ENCODE data around the gene GCSAM. TPM values are rescaled to one million over a fixed set of nuclear protein-coding genes. Genes with fewer than 3 reads are reported as not detected.

Gene GCSAM
- total RNA-seq, 2 donors from 2014 or later, result 17.8 to 26.5 TPM

DNA sequence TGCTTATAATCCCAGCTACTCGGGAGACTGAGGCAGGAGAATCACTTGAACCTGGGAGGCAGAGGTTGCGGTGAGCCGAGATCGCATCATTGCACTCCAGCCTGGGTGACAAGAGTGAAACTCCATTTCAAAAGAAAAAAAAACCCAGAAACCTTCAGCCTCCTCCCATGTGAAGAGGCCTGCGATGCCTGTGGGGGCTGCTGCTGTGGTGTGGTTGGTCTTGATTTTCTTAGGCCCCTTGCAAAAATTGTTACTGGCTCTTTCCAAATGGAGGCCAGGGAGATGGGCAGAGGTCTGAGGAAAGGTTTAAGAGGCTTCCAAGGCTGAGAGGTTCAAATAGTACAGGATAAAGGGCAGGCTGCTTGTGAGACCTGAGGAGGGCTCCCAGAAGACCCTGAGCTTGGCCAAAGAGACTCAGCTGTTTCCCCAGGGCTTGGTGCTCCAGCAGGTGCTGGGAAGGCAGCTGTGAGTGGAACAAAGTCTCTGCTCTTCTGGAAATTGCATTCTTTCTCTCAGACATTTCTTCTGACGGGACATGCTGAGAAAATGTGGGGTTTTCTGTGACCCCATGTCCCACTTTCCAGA, 18.4 kb downstream of the GCSAM start:
- Mint-ChIP-seq H3K27me3 (ENCODE audit: low read depth) (no peaks in the 10 kb centered on the region), H3K27ac (no peak overlapping the region), H3K9me3 (no peaks in the 10 kb centered on the region), H3K36me3 (ENCODE audit: insufficient read depth in 2 of 2) (peaks cover 0 to 2% of the 10 kb centered on the region in 2 donors), H3K4me3 (peak overlapping the region; percentile 12 to 16), H3K4me1 (ENCODE audit: low read depth) (peaks cover 54% of the 10 kb centered on the region)
- ATAC-seq (replicated peaks in 1 of 2) (no peak), DNase-seq (no peak)

- ATAC-seq (replicated peaks in 1 of 2), result peak; percentile 81 to 82
- Mint-ChIP-seq H3K9me3 (no peaks in the 10 kb centered on the region), H3K36me3 (ENCODE audit: insufficient read depth in 2 of 2) (peaks cover 0 to 2% of the 10 kb centered on the region in 2 donors), H3K4me1 (ENCODE audit: low read depth) (peaks cover 36% of the 10 kb centered on the region), H3K27me3 (ENCODE audit: low read depth) (no peaks in the 10 kb centered on the region), H3K4me3 (no peak overlapping the region), H3K27ac (no peak overlapping the region)
- DNase-seq, result peak; percentile 64 to 73
Measured at GRCh38 chr3:112111785-112112402, 21.2 kb downstream of the GCSAM start.

GRCh38 chr3:112109322-112109721, 23.7 kb downstream of the GCSAM start:
- ATAC-seq (replicated peaks in 1 of 2) (no peak), DNase-seq (no peak)
- no peaks in the 10 kb centered on the region for H3K27me3 Mint-ChIP-seq (ENCODE audit: low read depth)
- no peaks in the 10 kb centered on the region for H3K9me3 Mint-ChIP-seq
- H3K36me3 Mint-ChIP-seq (ENCODE audit: insufficient read depth in 2 of 2), result no peaks in the 10 kb centered on the region
- peaks cover 22% of the 10 kb centered on the region for H3K4me1 Mint-ChIP-seq (ENCODE audit: low read depth)
- no peak overlapping the region for H3K27ac Mint-ChIP-seq
- no peak overlapping the region for H3K4me3 Mint-ChIP-seq

DNA sequence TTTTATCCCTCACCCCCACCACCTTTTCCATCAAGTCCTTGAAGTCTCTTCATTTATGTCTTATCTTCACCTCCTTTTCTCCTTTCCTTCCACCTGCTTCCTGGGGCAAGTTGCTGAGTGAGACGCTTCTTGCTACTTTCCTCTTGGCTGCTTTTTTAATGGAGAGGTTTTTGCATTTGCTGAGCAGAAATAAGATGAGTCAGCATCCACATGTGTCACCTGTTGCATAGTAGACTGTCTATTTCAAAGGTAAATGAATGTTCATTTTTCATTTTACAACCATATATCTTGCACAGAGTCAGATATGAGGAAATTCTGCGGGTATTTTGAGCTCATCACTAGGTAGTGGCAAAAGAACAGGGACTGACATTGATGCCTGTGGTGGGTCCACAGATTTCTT, 28.3 kb downstream of the GCSAM start:
- DNase-seq, result no peak
- H3K27ac Mint-ChIP-seq, result no peak overlapping the region
- H3K4me1 Mint-ChIP-seq (ENCODE audit: low read depth), result peaks cover 7% of the 10 kb centered on the region
- H3K4me3 Mint-ChIP-seq, result no peak overlapping the region
- no peaks in the 10 kb centered on the region for H3K27me3 Mint-ChIP-seq (ENCODE audit: low read depth)
- no peaks in the 10 kb centered on the region for H3K9me3 Mint-ChIP-seq
- no peaks in the 10 kb centered on the region for H3K36me3 Mint-ChIP-seq (ENCODE audit: insufficient read depth in 2 of 2)
- no peak for ATAC-seq (replicated peaks in 1 of 2)

DNA sequence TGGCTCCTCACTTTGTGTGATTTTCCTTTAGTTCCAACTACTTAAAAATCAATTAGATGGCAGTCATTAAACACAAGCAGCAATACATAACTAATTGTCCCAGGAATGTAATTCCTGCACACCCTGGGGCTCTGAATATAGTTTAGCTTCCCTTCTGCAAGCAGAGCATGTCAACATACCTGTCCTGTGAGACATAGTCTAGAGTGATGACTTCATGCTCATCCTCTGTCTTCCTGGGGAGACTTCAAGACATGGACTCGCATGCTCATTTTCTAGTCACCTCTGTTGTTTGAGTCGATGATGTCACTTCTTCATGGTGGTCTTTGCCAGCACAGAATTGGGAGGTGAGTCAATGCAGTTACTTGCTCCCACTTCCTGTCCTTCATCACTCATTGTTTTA, 31.1 kb downstream of the GCSAM start:
- no peak for DNase-seq
- Mint-ChIP-seq H3K36me3 (ENCODE audit: insufficient read depth in 2 of 2) (no peaks in the 10 kb centered on the region), H3K9me3 (no peaks in the 10 kb centered on the region), H3K4me1 (ENCODE audit: low read depth) (peaks cover 22% of the 10 kb centered on the region), H3K4me3 (no peak overlapping the region), H3K27me3 (ENCODE audit: low read depth) (no peaks in the 10 kb centered on the region), H3K27ac (no peak overlapping the region)
- peak in 1 of 2 donors; percentile 24 for ATAC-seq (replicated peaks in 1 of 2)

DNA sequence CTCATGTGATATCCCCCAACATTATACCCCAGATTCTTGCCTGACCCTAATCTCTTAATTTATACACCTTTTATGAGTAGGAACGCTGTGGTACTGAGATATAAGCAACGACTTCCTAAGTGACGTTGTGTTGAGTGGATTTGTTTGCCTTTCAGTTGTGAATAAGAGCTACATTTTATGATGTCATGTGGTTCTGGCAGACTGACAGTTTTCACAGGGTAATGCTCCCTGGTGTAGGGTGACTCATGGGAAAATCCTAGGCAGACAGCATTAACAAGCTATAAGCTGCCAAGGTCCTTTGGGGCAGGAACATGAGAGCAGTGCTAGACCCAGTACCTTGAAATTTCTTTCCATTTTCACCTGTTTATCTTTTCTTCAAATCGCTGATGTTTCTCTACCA, 35.7 kb downstream of the GCSAM start:
- Mint-ChIP-seq H3K27ac (no peak overlapping the region), H3K4me1 (ENCODE audit: low read depth) (peaks cover 39% of the 10 kb centered on the region), H3K9me3 (no peaks in the 10 kb centered on the region), H3K27me3 (ENCODE audit: low read depth) (no peaks in the 10 kb centered on the region), H3K36me3 (ENCODE audit: insufficient read depth in 2 of 2) (no peaks in the 10 kb centered on the region), H3K4me3 (peak overlapping the region in 1 of 2 donors; percentile 39)
- DNase-seq (peak; percentile 51 to 54), ATAC-seq (replicated peaks in 1 of 2) (peak; percentile 99)

GRCh38 chr3:112096176-112096575, 36.9 kb downstream of the GCSAM start:
- no peaks in the 10 kb centered on the region for H3K36me3 Mint-ChIP-seq (ENCODE audit: insufficient read depth in 2 of 2)
- no peak overlapping the region for H3K4me3 Mint-ChIP-seq
- ATAC-seq (replicated peaks in 1 of 2) (no peak), DNase-seq (no peak)
- no peaks in the 10 kb centered on the region for H3K27me3 Mint-ChIP-seq (ENCODE audit: low read depth)
- no peak overlapping the region for H3K27ac Mint-ChIP-seq
- no peaks in the 10 kb centered on the region for H3K9me3 Mint-ChIP-seq
- peaks cover 35% of the 10 kb centered on the region for H3K4me1 Mint-ChIP-seq (ENCODE audit: low read depth)

GRCh38 chr3:112095731-112096130, 37.3 kb downstream of the GCSAM start:
- DNase-seq (no peak), ATAC-seq (replicated peaks in 1 of 2) (no peak)
- H3K4me3 Mint-ChIP-seq, result no peak overlapping the region
- H3K36me3 Mint-ChIP-seq (ENCODE audit: insufficient read depth in 2 of 2), result no peaks in the 10 kb centered on the region
- no peaks in the 10 kb centered on the region for H3K27me3 Mint-ChIP-seq (ENCODE audit: low read depth)
- no peak overlapping the region for H3K27ac Mint-ChIP-seq
- peaks cover 35% of the 10 kb centered on the region for H3K4me1 Mint-ChIP-seq (ENCODE audit: low read depth)
- no peaks in the 10 kb centered on the region for H3K9me3 Mint-ChIP-seq

DNA sequence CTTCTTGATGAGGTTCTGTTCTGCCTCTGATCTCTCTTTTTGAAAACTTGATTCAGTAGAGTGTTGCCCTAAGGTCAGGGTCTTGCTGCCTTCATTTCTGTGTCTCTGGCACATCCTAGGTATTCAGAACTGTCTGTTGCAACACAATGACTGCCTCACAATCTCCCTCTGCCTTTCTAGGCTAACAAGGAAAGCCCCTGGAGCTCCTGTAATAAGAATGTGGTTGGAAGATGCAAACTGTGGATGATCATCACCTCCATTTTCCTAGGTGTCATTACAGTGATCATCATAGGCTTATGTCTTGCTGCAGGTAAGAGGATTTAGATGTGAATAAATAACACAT, 39.9 kb downstream of the GCSAM start:
- Mint-ChIP-seq H3K4me3 (no peak overlapping the region), H3K9me3 (no peaks in the 10 kb centered on the region), H3K27me3 (ENCODE audit: low read depth) (peaks cover 8% of the 10 kb centered on the region), H3K36me3 (ENCODE audit: insufficient read depth in 2 of 2) (no peaks in the 10 kb centered on the region), H3K4me1 (ENCODE audit: low read depth) (peaks cover 36% of the 10 kb centered on the region), H3K27ac (no peak overlapping the region)
- ATAC-seq (replicated peaks in 1 of 2) (no peak), DNase-seq (no peak)

GRCh38 chr3:112092496-112093179, 40.4 kb downstream of the GCSAM start:
- H3K27ac Mint-ChIP-seq, result no peak overlapping the region
- DNase-seq, result no peak
- H3K4me1 Mint-ChIP-seq (ENCODE audit: low read depth), result peaks cover 36% of the 10 kb centered on the region
- ATAC-seq (replicated peaks in 1 of 2), result no peak
- peaks cover 11% of the 10 kb centered on the region for H3K27me3 Mint-ChIP-seq (ENCODE audit: low read depth)
- no peaks in the 10 kb centered on the region for H3K9me3 Mint-ChIP-seq
- H3K4me3 Mint-ChIP-seq, result no peak overlapping the region
- H3K36me3 Mint-ChIP-seq (ENCODE audit: insufficient read depth in 2 of 2), result no peaks in the 10 kb centered on the region

DNA sequence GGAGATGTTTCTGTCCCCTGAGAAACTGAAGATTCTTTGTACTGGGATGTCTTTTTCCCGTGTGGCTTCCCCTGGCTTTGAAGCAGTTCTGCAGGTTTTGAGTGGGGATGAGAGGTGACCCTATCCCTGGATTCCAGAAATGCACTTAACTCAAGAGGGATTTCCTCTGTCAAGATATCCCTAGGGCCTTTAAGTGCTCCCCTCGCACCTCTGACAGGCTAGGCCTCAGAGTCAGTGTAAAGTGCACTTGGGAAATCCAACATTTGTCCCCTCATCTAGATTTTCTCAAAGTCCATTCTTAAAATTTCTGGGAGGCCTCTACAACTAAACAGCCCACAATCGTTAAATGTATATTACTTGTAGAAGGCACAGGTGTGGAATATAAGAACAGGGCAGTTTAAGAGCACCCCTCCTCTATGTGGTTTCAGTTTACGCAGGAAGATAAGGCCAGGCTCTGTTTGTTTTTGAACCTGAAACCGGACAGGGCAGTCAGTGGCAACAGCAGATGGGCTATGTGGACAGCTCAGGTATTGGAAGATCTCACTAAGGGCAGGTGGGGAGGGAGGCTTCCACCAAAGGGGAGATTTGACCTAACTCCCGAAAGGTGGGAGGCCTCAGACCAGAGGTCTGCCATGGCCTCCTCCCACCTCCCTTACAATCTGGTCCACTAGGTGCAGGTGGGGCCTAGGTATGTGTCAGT, 42.0 kb downstream of the GCSAM start:
- peaks cover 41% of the 10 kb centered on the region for H3K4me1 Mint-ChIP-seq (ENCODE audit: low read depth)
- H3K27me3 Mint-ChIP-seq (ENCODE audit: low read depth), result peaks cover 20% of the 10 kb centered on the region
- no peak overlapping the region for H3K27ac Mint-ChIP-seq
- no peak overlapping the region for H3K4me3 Mint-ChIP-seq
- H3K9me3 Mint-ChIP-seq, result no peaks in the 10 kb centered on the region
- H3K36me3 Mint-ChIP-seq (ENCODE audit: insufficient read depth in 2 of 2), result no peaks in the 10 kb centered on the region
- DNase-seq (no peak), ATAC-seq (replicated peaks in 1 of 2) (no peak)

GRCh38 chr3:112089956-112090886, 42.8 kb downstream of the GCSAM start:
- Mint-ChIP-seq H3K27ac (no peak overlapping the region), H3K27me3 (ENCODE audit: low read depth) (peaks cover 20% of the 10 kb centered on the region), H3K4me3 (no peak overlapping the region), H3K4me1 (ENCODE audit: low read depth) (peaks cover 44% of the 10 kb centered on the region), H3K9me3 (no peaks in the 10 kb centered on the region), H3K36me3 (ENCODE audit: insufficient read depth in 2 of 2) (no peaks in the 10 kb centered on the region)
- ATAC-seq (replicated peaks in 1 of 2), result no peak
- DNase-seq, result no peak
